ENCODE results near the gene CNBP. TPM values are rescaled to one million over a fixed set of nuclear protein-coding genes. Genes with fewer than 3 reads are reported as not detected.

The CNBP gene
- total and polyA plus RNA-seq, 4 donors, result 292 to 390 (median 327) TPM

- Histone ChIP-seq H3K36me3 (ENCODE audit: control insufficient read depth in 4 of 4, insufficient read depth in 4 of 4, low read length in 4 of 4) (peaks cover 0 to 12% (median 2%) of the 10 kb centered on the region in 4 donors), H3K4me3 (no peak overlapping the region), H3K4me1 (ENCODE audit: control insufficient read depth in 5 of 5, insufficient read depth in 5 of 5, low read length in 5 of 5) (peaks cover 7 to 20% (median 11%) of the 10 kb centered on the region in 5 donors), H3K9me3 (ENCODE audit: control insufficient read depth in 4 of 4, insufficient read depth in 3 of 4, low read length in 3 of 4) (no peaks in the 10 kb centered on the region), H3K27me3 (ENCODE audit: control insufficient read depth in 3 of 3, insufficient read depth in 3 of 3, low read length in 2 of 3) (no peaks in the 10 kb centered on the region), H3K9ac (ENCODE audit: insufficient read depth in 1 of 2, low read length in 2 of 2) (peak overlapping the region in 1 of 2 donors; percentile 49), H3K27ac (ENCODE audit: low read depth in 1 of 2, low read length in 1 of 2) (peak overlapping the region; percentile 71 to 92)
- peak; percentile 47 to 69 (median 68) for DNase-seq
- TF ChIP-seq CTCF (IDR thresholded peaks at IDR 0.05; ENCODE audit: control extremely low read depth, extremely low read depth), result no peak
- 61 to 70% methylated on average over 18 of the region's 18 CpGs for WGBS, 2 donors
- no peak for ATAC-seq (ENCODE audit: insufficient read depth, low FRiP score)
Measured at GRCh38 chr3:129122412-129123011, 61.2 kb downstream of the CNBP start.

GRCh38 chr3:129121792-129122411 lies 61.8 kb downstream of the CNBP start, which contains the start of gene RAB43:
Gene RAB43 (minus strand): TSS chr3:129121804. CDS start chr3:129121489, 315 bp downstream.
- peak within 1 kb of the TSS; percentile 72 to 97 for H3K27ac ChIP-seq (ENCODE audit: low read depth in 1 of 2, low read length in 1 of 2)
- WGBS, 2 donors, result 6 to 12% methylated on average over 41 to 60 of the region's 60 CpGs
- ATAC-seq (ENCODE audit: insufficient read depth, low FRiP score), result peak; percentile 70

GRCh38 chr3:129121016-129121791 lies 62.5 kb downstream of the CNBP start:
- Histone ChIP-seq H3K27ac (ENCODE audit: low read depth in 1 of 2, low read length in 1 of 2) (peak overlapping the region; percentile 72 to 97), H3K4me1 (ENCODE audit: control insufficient read depth in 5 of 5, insufficient read depth in 5 of 5, low read length in 5 of 5) (peaks cover 9 to 28% (median 13%) of the 10 kb centered on the region in 5 donors), H3K9me3 (ENCODE audit: control insufficient read depth in 4 of 4, insufficient read depth in 3 of 4, low read length in 3 of 4) (no peaks in the 10 kb centered on the region), H3K27me3 (ENCODE audit: control insufficient read depth in 3 of 3, insufficient read depth in 3 of 3, low read length in 2 of 3) (no peaks in the 10 kb centered on the region), H3K4me3 (peak overlapping the region; percentile 67), H3K9ac (ENCODE audit: insufficient read depth in 1 of 2, low read length in 2 of 2) (peak overlapping the region; percentile 63 to 91), H3K36me3 (ENCODE audit: control insufficient read depth in 4 of 4, insufficient read depth in 4 of 4, low read length in 4 of 4) (peaks cover 0 to 4% (median 1%) of the 10 kb centered on the region in 4 donors)
- DNase-seq (peak in 2 of 3 donors; percentile 40 to 50), ATAC-seq (ENCODE audit: insufficient read depth, low FRiP score) (peak; percentile 74)
- WGBS, 2 donors, result 0 to 1% methylated on average over 33 to 80 of the region's 80 CpGs
- no peak for TF ChIP-seq CTCF (IDR thresholded peaks at IDR 0.05; ENCODE audit: control extremely low read depth, extremely low read depth)

More at GRCh38 chr3:129121792-129122411, 61.8 kb downstream of the CNBP start, which contains the start of gene RAB43:
- Histone ChIP-seq H3K27me3 (ENCODE audit: control insufficient read depth in 3 of 3, insufficient read depth in 3 of 3, low read length in 2 of 3) (no peaks in the 10 kb centered on the region), H3K4me1 (ENCODE audit: control insufficient read depth in 5 of 5, insufficient read depth in 5 of 5, low read length in 5 of 5) (peaks cover 7 to 22% (median 11%) of the 10 kb centered on the region in 5 donors), H3K9ac (ENCODE audit: insufficient read depth in 1 of 2, low read length in 2 of 2) (peak within 1 kb of the TSS; percentile 63 to 91), H3K4me3 (peak within 1 kb of the TSS; percentile 67), H3K9me3 (ENCODE audit: control insufficient read depth in 4 of 4, insufficient read depth in 3 of 4, low read length in 3 of 4) (no peaks in the 10 kb centered on the region), H3K36me3 (ENCODE audit: control insufficient read depth in 4 of 4, insufficient read depth in 4 of 4, low read length in 4 of 4) (peaks cover 0 to 7% (median 2%) of the 10 kb centered on the region in 4 donors)
- peak; percentile 93 to 97 (median 96) for DNase-seq
- TF ChIP-seq CTCF (IDR thresholded peaks at IDR 0.05; ENCODE audit: control extremely low read depth, extremely low read depth), result no peak
